ENCODE results near the gene THRSP. TPM values are rescaled to one million over a fixed set of nuclear protein-coding genes. Genes with fewer than 3 reads are reported as not detected.

Gene THRSP
- total RNA-seq, 1 experiment from 2014 or later = 0.72 TPM

DNA sequence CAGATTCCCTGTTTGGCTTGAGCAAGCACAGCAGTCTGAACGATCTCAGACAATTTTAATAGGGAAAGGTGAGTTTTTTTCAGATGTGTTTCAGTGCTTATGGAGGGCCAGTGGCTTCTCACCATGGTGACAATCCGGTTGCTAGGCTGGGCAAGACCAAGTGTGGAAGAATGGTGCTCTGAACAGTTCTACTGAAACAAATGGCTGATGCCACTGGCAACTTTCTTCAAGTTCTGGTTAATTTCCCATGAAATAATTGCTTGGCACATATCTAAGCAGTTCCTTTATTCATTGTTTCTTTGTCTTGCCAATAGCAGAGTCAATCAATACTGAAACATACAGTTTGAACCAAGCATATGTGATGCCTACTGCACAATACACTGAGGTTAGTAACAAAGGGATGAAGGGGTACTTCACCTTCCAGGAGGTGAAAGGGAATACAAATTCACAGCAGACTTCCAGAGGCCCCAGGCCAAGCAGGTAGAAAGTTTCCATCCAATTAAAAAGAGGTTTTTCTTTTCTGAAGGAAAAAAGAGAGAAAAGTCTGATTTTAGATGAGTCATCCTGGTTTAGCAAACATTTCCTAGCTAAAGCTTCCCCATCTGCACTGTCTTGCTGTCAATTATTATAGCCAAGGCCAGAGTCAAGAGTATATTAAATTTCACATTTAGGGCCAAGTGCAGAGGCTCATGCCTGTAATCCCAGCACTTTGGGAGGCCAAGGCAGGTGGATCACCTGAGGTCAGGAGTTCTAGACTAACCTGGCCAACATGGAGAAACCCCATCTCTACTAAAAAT, 37.2 kb downstream of the THRSP start:
- Histone ChIP-seq H4K20me1 (ENCODE audit: insufficient read depth) (peaks cover 3% of the 10 kb centered on the region; the same call in 1 of the 2 replicates), H3K36me3 (ENCODE audit: low read depth) (peaks cover 18% of the 10 kb centered on the region), H3K27me3 (ENCODE audit: insufficient read depth, low read depth) (no peaks in the 10 kb centered on the region), H3K9me2 (ENCODE audit: insufficient read depth) (no peaks in the 10 kb centered on the region), H3K4me3 (no peak overlapping the region), H3F3A (ENCODE audit: insufficient read depth, low read depth) (peaks cover 13% of the 10 kb centered on the region), H2AFZ (no peak overlapping the region), H3K4me1 (replicated peaks; ENCODE audit: insufficient read depth) (peaks cover 17% of the 10 kb centered on the region), H3K27ac (peak overlapping the region; percentile 49), H3K79me2 (ENCODE audit: low read depth) (no peaks in the 10 kb centered on the region), H3K9me3 (ENCODE audit: insufficient read depth, low read depth) (no peaks in the 10 kb centered on the region), H3K4me2 (no peak overlapping the region)
- TF ChIP-seq EZH2 (IDR thresholded peaks at IDR 0.05; ENCODE audit: low read depth) = no peak
- TF ChIP-seq, protein P1, sequence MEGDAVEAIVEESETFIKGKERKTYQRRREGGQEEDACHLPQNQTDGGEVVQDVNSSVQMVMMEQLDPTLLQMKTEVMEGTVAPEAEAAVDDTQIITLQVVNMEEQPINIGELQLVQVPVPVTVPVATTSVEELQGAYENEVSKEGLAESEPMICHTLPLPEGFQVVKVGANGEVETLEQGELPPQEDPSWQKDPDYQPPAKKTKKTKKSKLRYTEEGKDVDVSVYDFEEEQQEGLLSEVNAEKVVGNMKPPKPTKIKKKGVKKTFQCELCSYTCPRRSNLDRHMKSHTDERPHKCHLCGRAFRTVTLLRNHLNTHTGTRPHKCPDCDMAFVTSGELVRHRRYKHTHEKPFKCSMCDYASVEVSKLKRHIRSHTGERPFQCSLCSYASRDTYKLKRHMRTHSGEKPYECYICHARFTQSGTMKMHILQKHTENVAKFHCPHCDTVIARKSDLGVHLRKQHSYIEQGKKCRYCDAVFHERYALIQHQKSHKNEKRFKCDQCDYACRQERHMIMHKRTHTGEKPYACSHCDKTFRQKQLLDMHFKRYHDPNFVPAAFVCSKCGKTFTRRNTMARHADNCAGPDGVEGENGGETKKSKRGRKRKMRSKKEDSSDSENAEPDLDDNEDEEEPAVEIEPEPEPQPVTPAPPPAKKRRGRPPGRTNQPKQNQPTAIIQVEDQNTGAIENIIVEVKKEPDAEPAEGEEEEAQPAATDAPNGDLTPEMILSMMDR (conservative IDR thresholded peaks at IDR 0.05) = no peak
- CTCF ChIA-PET = no interaction called here
- intact Hi-C loops (cut with micrococcal nuclease; ENCODE audit: unreplicated experiment) = no loop called here
- BruUV-seq (replicated peaks) = no TSS peak
- no peak for DNase-seq
- POLR2A ChIA-PET (ENCODE audit: unreplicated experiment) = interaction anchor here (0.7 kb wide), 1 partner anchor 419 kb away, joined by 3 read pairs; no protein-coding TSS in a partner anchor

DNA sequence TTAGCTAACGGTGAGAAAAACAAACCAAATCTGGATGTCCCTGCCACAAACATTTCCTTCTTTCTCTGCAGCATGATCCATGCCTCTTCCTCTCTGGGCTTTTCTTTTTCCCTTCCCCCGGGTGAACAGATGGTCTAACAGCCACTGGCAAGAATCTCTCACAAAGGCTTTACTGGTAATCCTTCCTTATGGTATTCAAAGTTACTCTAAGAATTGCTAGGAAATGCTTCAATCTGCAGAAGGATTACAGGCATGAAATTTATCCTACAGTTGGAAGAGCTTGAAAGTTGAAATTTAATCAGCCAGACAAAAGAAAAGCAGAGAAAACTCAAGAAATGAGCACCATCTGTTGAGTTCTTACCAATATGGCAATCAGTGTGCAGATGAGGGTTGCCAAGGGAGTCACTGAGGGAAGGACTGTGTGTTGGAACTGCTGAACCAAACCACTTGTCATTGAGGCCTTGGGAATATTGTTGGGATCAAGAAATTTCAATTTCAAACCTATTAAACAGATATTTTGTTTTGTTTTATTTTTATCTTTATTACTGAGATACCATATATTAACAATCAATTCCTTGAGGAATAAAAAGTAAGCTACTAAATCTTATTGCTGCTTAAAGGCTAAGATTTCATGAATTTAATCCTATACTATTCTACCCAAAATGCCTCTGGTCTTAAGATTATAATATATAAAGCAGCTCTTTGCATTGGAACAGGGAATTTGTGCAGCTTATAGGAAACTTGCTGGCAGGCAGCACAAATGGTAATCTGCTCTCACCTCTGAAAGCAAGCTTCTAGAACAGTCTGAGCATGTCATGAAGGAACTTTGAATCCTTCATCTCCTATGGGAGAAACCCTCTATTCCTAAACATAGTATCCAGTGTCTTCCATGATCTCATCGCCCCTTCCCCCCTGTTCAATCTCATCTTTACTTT, 45.7 kb downstream of the THRSP start:
- CTCF ChIA-PET = no interaction called here

DNA sequence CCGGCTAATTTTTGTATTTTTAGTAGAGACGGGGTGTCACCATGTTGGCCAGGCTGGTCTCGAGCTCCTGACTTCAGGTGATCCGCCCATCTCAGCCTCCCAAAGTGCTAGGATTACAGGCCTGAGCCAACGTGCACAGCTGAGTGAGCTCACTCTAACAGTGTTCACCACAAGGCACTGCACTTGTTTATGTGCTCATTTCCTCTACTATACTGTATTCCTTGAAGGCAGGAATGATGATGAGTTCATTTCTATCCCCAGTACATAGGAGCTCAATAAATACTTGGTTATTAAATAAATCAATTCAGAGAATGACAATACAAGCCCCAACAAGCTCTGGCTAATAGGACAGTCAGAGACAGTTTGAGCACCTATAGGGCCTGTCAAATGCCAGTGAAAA, 46.7 kb downstream of the THRSP start:
- Histone ChIP-seq H3K9me3 (ENCODE audit: insufficient read depth, low read depth) (no peaks in the 10 kb centered on the region), H2AFZ (no peak overlapping the region), H3K27ac (no peak overlapping the region), H3K9me2 (ENCODE audit: insufficient read depth) (no peaks in the 10 kb centered on the region), H3K4me2 (no peak overlapping the region), H3K4me3 (no peak overlapping the region), H3K4me1 (replicated peaks; ENCODE audit: insufficient read depth) (no peaks in the 10 kb centered on the region), H4K20me1 (ENCODE audit: insufficient read depth) (no peaks in the 10 kb centered on the region), H3K27me3 (ENCODE audit: insufficient read depth, low read depth) (no peaks in the 10 kb centered on the region), H3K79me2 (ENCODE audit: low read depth) (no peaks in the 10 kb centered on the region), H3K36me3 (ENCODE audit: low read depth) (peaks cover 20% of the 10 kb centered on the region), H3F3A (ENCODE audit: insufficient read depth, low read depth) (peaks cover under 1% of the 10 kb centered on the region; the same call in 1 of the 2 replicates)
- POLR2A ChIA-PET (ENCODE audit: unreplicated experiment) = no interaction called here
- DNase-seq = no peak
- no TSS peak for BruUV-seq (replicated peaks)
- no peak for TF ChIP-seq EZH2 (IDR thresholded peaks at IDR 0.05; ENCODE audit: low read depth)
- TF ChIP-seq, protein P1 (conservative IDR thresholded peaks at IDR 0.05) = no peak
- intact Hi-C loops (cut with micrococcal nuclease; ENCODE audit: unreplicated experiment) = no loop called here
- CTCF ChIA-PET = no interaction called here

More for the DNA sequence above, 45.7 kb downstream of the THRSP start:
- Histone ChIP-seq H3K4me2 (no peak overlapping the region), H3F3A (ENCODE audit: insufficient read depth, low read depth) (peaks cover 4% of the 10 kb centered on the region; the same call in 1 of the 2 replicates), H3K9me2 (ENCODE audit: insufficient read depth) (no peaks in the 10 kb centered on the region), H2AFZ (no peak overlapping the region), H3K27ac (no peak overlapping the region), H3K9me3 (ENCODE audit: insufficient read depth, low read depth) (no peaks in the 10 kb centered on the region), H3K79me2 (ENCODE audit: low read depth) (no peaks in the 10 kb centered on the region), H3K4me1 (replicated peaks; ENCODE audit: insufficient read depth) (no peaks in the 10 kb centered on the region), H3K36me3 (ENCODE audit: low read depth) (peaks cover 24% of the 10 kb centered on the region), H3K4me3 (no peak overlapping the region), H3K27me3 (ENCODE audit: insufficient read depth, low read depth) (no peaks in the 10 kb centered on the region), H4K20me1 (ENCODE audit: insufficient read depth) (no peaks in the 10 kb centered on the region)
- no peak for DNase-seq
- no TSS peak for BruUV-seq (replicated peaks)
- POLR2A ChIA-PET (ENCODE audit: unreplicated experiment) = no interaction called here
- TF ChIP-seq, protein P1 (conservative IDR thresholded peaks at IDR 0.05) = no peak
- no peak for TF ChIP-seq EZH2 (IDR thresholded peaks at IDR 0.05; ENCODE audit: low read depth)
- intact Hi-C loops (cut with micrococcal nuclease; ENCODE audit: unreplicated experiment) = no loop called here

Measured in PC-9 (cell line).